Mucosa of descending colon (tissue), 3 donors: ENCODE results near the gene LATS2. TPM values are rescaled to one million over a fixed set of nuclear protein-coding genes. Genes with fewer than 3 reads are reported as not detected.
"Not testable (repeated sequence)": the region's sequence is repeated elsewhere in the genome, so short reads cannot be mapped to it uniquely, and the experiment has no call there.

Source experiments
- ATAC-seq: fragments of 200-7000 bp; cut with Tn5 transposase; one replicate; pipeline ENCODE4 v1.9.1; 2020; ENCODE audit warnings: mild to moderate bottlenecking, moderate library complexity
- DNase-seq, 3 donors: peaks; one replicate each; pipeline ENCODE4 v3.0.0-alpha.2; 2020
- H3K36me3 ChIP-seq: fragments of 200-600 bp; one replicate; pipeline ENCODE4 v1.8.0; 2021; ENCODE audit warnings: low read depth, mild to moderate bottlenecking
- H3K4me1 ChIP-seq: fragments of 200-600 bp; one replicate; pipeline ENCODE4 v1.8.0; 2021; ENCODE audit warnings: low read depth, mild to moderate bottlenecking
- H3K4me3 ChIP-seq: fragments of 200-600 bp; one replicate; pipeline ENCODE4 v1.8.0; 2021; ENCODE audit warnings: mild to moderate bottlenecking
- H3K9me3 ChIP-seq: fragments of 200-600 bp; one replicate; pipeline ENCODE4 v1.8.0; 2021; ENCODE audit warnings: mild to moderate bottlenecking
- CTCF ChIP-seq: fragments of 200-600 bp; IDR thresholded peaks from one replicate; pipeline ENCODE4 v1.8.0; 2022; ENCODE audit warnings: antibody characterized with exemption, mild to moderate bottlenecking
- intact Hi-C, 2 donors: fragments of 100-400 bp; cut with DNase I in 1 of 2; cut with micrococcal nuclease in 1 of 2; formaldehyde crosslinking; loops; one replicate each; pipeline versions ENCODE4 v1.11.0 to v1.11.1; 2022; cut with DNase I, micrococcal nuclease
- total RNA-seq, 3 donors: library from RNA; stranded (reverse); fragmentation: NEBNext Ultra II Directional in 2 of 3; extraction: Animal tissue kit (Norgen Biotek cat#: 25700) in 2 of 3; gene quantifications; one replicate each; pipeline versions ENCODE4 v1.2.1 to v1.2.4, GENCODE V29; 2021 to 2023
- donor health status: DM: no; HTN: no; CAD: no; lungs with moderate emphysema.
- donor health status: DM: no; HTN: no; CAD: no.
- donor health status: DM: no; HTN: yes; CAD: no.

Gene LATS2
- total RNA-seq, 3 donors from 2014 or later = 9.1 to 25.9 (median 10.3) TPM

DNA sequence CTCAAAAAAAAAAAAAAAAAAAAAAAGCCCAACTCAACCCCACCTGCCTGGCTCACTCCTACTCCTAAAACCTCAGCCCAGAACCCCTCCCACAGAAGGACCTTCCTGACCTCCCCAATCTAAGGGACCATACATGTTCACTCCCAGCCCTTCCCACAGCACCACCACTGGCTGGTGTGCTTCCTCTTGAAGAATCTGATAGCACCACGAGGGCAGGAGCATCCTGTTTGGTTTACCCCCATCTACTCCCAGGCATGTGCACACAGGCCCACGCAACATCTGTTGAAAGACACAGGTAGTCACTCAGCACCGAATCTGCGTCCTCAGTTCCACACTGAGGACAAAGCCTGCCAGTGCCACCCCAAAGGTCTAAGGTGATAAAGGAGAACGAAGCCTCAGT lies 8.2 kb downstream of the LATS2 start:
- DNase-seq (no peak), ATAC-seq (no peak)
- intact Hi-C loops = no loop called here
- Histone ChIP-seq H3K4me3 (no peak overlapping the region), H3K9me3 (no peaks in the 10 kb centered on the region), H3K36me3 (no peaks in the 10 kb centered on the region), H3K4me1 (no peaks in the 10 kb centered on the region)
- TF ChIP-seq CTCF = no peak

GRCh38 chr13:21051675-21052074 lies 9.7 kb downstream of the LATS2 start:
- DNase-seq = no peak
- Histone ChIP-seq H3K9me3 (no peaks in the 10 kb centered on the region), H3K4me3 (no peak overlapping the region), H3K36me3 (no peaks in the 10 kb centered on the region), H3K4me1 (no peaks in the 10 kb centered on the region)
- no peak for ATAC-seq
- TF ChIP-seq CTCF = no peak
- intact Hi-C loops = no loop called here

DNA sequence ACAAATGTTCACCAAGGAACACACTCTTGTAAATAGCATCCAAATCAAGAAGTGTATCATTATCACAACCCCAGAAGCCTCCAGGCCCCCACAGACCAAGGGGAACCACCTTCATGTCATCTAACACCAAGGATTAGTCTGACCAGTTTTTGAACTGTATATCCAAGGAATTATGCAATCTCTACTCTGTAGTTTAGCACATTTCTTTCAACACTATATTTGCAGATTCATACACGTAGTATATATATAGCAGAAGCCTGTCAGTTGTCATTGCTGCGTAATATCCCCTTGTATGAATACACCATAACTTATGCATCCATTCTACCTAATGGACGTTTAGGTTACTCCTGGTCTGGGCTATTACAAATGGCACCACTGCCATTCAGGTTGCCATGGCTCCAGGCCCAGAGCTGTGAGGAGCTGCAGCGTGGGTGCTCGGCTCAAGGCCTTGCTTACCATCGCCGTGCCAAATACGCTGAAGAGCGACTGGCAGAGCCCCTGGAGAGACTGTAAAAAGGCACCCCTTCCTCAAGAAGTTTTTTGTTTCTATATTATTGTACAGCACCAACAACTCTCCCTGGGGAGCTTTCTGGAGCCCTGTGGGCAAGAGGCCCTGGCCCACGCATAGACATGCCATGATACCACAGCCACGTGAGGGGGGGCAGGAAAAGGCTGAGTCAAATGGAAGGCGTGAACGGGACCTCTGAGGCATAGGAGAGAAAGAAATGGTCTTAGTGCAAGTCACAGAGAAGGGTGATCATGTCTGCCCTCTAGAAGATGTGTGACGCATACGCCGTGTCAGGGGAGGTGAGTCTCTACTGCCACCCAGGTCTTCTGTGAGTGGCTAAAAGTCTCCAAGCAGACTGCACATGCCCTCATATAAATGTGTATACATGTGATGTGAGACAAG lies 10.8 kb downstream of the LATS2 start:
- no peaks in the 10 kb centered on the region for H3K4me1 ChIP-seq

DNA sequence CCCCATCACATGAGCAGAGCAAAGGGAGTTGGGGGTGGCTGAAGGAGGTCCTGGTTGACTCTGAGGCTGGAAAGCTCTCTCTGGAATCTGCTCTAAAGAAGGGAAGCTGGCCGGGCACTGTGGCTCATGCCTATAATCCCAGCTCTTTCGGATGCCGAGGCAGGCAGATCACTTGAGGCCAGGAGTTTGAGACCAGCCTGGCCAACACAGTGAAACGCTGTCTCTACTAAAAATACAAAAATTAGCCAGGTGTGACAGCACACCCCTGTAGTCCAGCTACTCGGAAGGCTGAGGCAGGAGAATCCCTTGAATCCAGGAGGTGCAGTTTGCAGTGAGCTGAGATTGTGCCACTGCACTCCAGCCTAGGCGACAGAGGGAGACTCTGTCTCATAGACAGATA lies 11.7 kb downstream of the LATS2 start:
- ATAC-seq, H3K4me1 ChIP-seq, DNase-seq, H3K9me3 ChIP-seq, H3K4me3 ChIP-seq, H3K36me3 ChIP-seq, intact Hi-C loops: not testable (repeated sequence)

More for the DNA sequence above, 10.8 kb downstream of the LATS2 start:
- TF ChIP-seq CTCF = no peak
- no peaks in the 10 kb centered on the region for H3K36me3 ChIP-seq
- no peak overlapping the region for H3K4me3 ChIP-seq
- ATAC-seq (no peak), DNase-seq (no peak)
- no peaks in the 10 kb centered on the region for H3K9me3 ChIP-seq
- intact Hi-C loops = no loop called here

GRCh38 chr13:21048901-21049698 lies 12.3 kb downstream of the LATS2 start:
- ATAC-seq = no peak
- no peak for TF ChIP-seq CTCF
- Histone ChIP-seq H3K9me3 (no peaks in the 10 kb centered on the region), H3K4me3 (no peak overlapping the region), H3K36me3 (no peaks in the 10 kb centered on the region), H3K4me1 (no peaks in the 10 kb centered on the region)
- DNase-seq = no peak
- intact Hi-C loops = no loop called here
